Stimulated activated naive CD8-positive, alpha-beta T cell treated with anti-CD3 and anti-CD28 coated beads, Interleukin-15, amount 100 ng/mL, for 72 hours (primary cell): ENCODE data around the gene ATP5MG.
"Not testable (repeated sequence)": the region's sequence is repeated elsewhere in the genome, so short reads cannot be mapped to it uniquely, and the experiment has no call there.

Experiments
- ATAC-seq: fragments of 150-1000 bp; cut with Tn5 transposase; 2 replicates; pipeline ENCODE4 v1.10.0; 2021; ENCODE audit warnings: mild to moderate bottlenecking, moderate library complexity
- DNase-seq, 2 donors: peaks; one replicate each; pipeline ENCODE4 v3.0.0; 2021 to 2022
- H3K27ac Mint-ChIP-seq, 2 donors: one replicate each; pipeline ENCODE4 v1.8.0; 2022; ENCODE audit warnings: mild to moderate bottlenecking in 2 of 2, mixed read lengths in 2 of 2, moderate library complexity in 2 of 2
- H3K27me3 Mint-ChIP-seq: one replicate; pipeline ENCODE4 v1.8.0; 2022; ENCODE audit warnings: mixed read lengths
- H3K4me1 Mint-ChIP-seq: one replicate; pipeline ENCODE4 v1.8.0; 2022; ENCODE audit warnings: mild to moderate bottlenecking, mixed read lengths
- H3K4me3 Mint-ChIP-seq, 2 donors: one replicate each; pipeline ENCODE4 v1.8.0; 2022; ENCODE audit warnings: mild to moderate bottlenecking in 2 of 2, mixed read lengths in 2 of 2, moderate library complexity in 1 of 2
- H3K9me3 Mint-ChIP-seq, 2 donors: one replicate each; pipeline ENCODE4 v1.8.0; 2022; ENCODE audit warnings: mixed read lengths in 2 of 2

Gene ATP5MG

GRCh38 chr11:118396097-118396501, 5.3 kb upstream of the ATP5MG start:
- peaks cover 56% of the 10 kb centered on the region for H3K4me1 Mint-ChIP-seq
- ATAC-seq (no peak), DNase-seq (peak in 1 of 2 donors; percentile 11)
- no peaks in the 10 kb centered on the region for H3K9me3 Mint-ChIP-seq
- peak overlapping the region; percentile 49 for H3K4me3 Mint-ChIP-seq
- H3K27me3 Mint-ChIP-seq, result no peaks in the 10 kb centered on the region
- peak overlapping the region; percentile 95 to 96 for H3K27ac Mint-ChIP-seq

- Mint-ChIP-seq H3K9me3 (no peaks in the 10 kb centered on the region), H3K4me3 (no peak overlapping the region), H3K27ac (peak overlapping the region; percentile 69 to 96), H3K4me1 (peaks cover 60% of the 10 kb centered on the region), H3K27me3 (no peaks in the 10 kb centered on the region)
- no peak for ATAC-seq
- no peak for DNase-seq
Observed at GRCh38 chr11:118397448-118397847, 4.0 kb upstream of the ATP5MG start.

- Mint-ChIP-seq H3K27ac (peak overlapping the region; percentile 100), H3K9me3 (no peaks in the 10 kb centered on the region), H3K4me3 (peak overlapping the region; percentile 91 to 98), H3K27me3 (no peaks in the 10 kb centered on the region), H3K4me1 (peaks cover 69% of the 10 kb centered on the region)
- ATAC-seq (peak; percentile 95), DNase-seq (peak; percentile 38 to 69)
Observed at GRCh38 chr11:118398791-118399559, 2.4 kb upstream of the ATP5MG start.

- Mint-ChIP-seq H3K27me3 (no peaks in the 10 kb centered on the region), H3K4me3 (peak overlapping the region; percentile 91 to 98), H3K9me3 (no peaks in the 10 kb centered on the region), H3K4me1 (peaks cover 81% of the 10 kb centered on the region), H3K27ac (peak overlapping the region; percentile 100)
- DNase-seq, result no peak
- no peak for ATAC-seq
Observed at GRCh38 chr11:118401880-118402590, 629 bp downstream of the ATP5MG start.

- not testable (repeated sequence) for H3K9me3 Mint-ChIP-seq, DNase-seq, ATAC-seq, H3K27me3 Mint-ChIP-seq
- Mint-ChIP-seq H3K27ac (peak overlapping the region; percentile 79 to 91), H3K4me1 (peaks cover 77% of the 10 kb centered on the region), H3K4me3 (peak overlapping the region; percentile 91 to 98)
Observed at GRCh38 chr11:118402594-118402993, 1.2 kb downstream of the ATP5MG start.

- no peaks in the 10 kb centered on the region for H3K9me3 Mint-ChIP-seq
- DNase-seq (no peak), ATAC-seq (no peak)
- peak overlapping the region in 1 of 2 donors; percentile 41 for H3K27ac Mint-ChIP-seq
- no peaks in the 10 kb centered on the region for H3K27me3 Mint-ChIP-seq
- no peak overlapping the region for H3K4me3 Mint-ChIP-seq
- peaks cover 55% of the 10 kb centered on the region for H3K4me1 Mint-ChIP-seq
Observed at GRCh38 chr11:118406599-118407166, 5.3 kb downstream of the ATP5MG start.

- no peaks in the 10 kb centered on the region for H3K9me3 Mint-ChIP-seq
- H3K4me3 Mint-ChIP-seq, result no peak overlapping the region
- no peak for ATAC-seq
- H3K27me3 Mint-ChIP-seq, result no peaks in the 10 kb centered on the region
- H3K27ac Mint-ChIP-seq, result peak overlapping the region in 1 of 2 donors; percentile 38
- DNase-seq, result no peak
- peaks cover 30% of the 10 kb centered on the region for H3K4me1 Mint-ChIP-seq
Observed at GRCh38 chr11:118410055-118410745, 8.8 kb downstream of the ATP5MG start.

- Mint-ChIP-seq H3K9me3 (no peaks in the 10 kb centered on the region), H3K4me3 (no peak overlapping the region), H3K27ac (no peak overlapping the region), H3K27me3 (no peaks in the 10 kb centered on the region), H3K4me1 (peaks cover 16% of the 10 kb centered on the region)
- DNase-seq (no peak), ATAC-seq (no peak)
Observed at GRCh38 chr11:118411530-118411929, 10.1 kb downstream of the ATP5MG start.

- H3K27me3 Mint-ChIP-seq, result no peaks in the 10 kb centered on the region
- H3K9me3 Mint-ChIP-seq, result no peaks in the 10 kb centered on the region
- peaks cover 7% of the 10 kb centered on the region for H3K4me1 Mint-ChIP-seq
- ATAC-seq (no peak), DNase-seq (no peak)
- H3K4me3 Mint-ChIP-seq, result no peak overlapping the region
- H3K27ac Mint-ChIP-seq, result peak overlapping the region in 1 of 2 donors; percentile 57
Observed at GRCh38 chr11:118412921-118413320, 11.5 kb downstream of the ATP5MG start.

- Mint-ChIP-seq H3K4me3 (no peak overlapping the region), H3K27me3 (no peaks in the 10 kb centered on the region), H3K9me3 (no peaks in the 10 kb centered on the region), H3K4me1 (no peaks in the 10 kb centered on the region), H3K27ac (no peak overlapping the region)
- ATAC-seq (no peak), DNase-seq (no peak)
Observed at GRCh38 chr11:118415062-118415738, 13.8 kb downstream of the ATP5MG start.

GRCh38 chr11:118415739-118416068, 14.3 kb downstream of the ATP5MG start:
- H3K4me1 Mint-ChIP-seq, result no peaks in the 10 kb centered on the region
- H3K27me3 Mint-ChIP-seq, result no peaks in the 10 kb centered on the region
- no peaks in the 10 kb centered on the region for H3K9me3 Mint-ChIP-seq
- H3K27ac Mint-ChIP-seq, result no peak overlapping the region
- DNase-seq (no peak), ATAC-seq (peak; percentile 63)
- H3K4me3 Mint-ChIP-seq, result no peak overlapping the region

- DNase-seq, ATAC-seq, H3K4me1 Mint-ChIP-seq, H3K27ac Mint-ChIP-seq, H3K27me3 Mint-ChIP-seq, H3K4me3 Mint-ChIP-seq, H3K9me3 Mint-ChIP-seq: not testable (repeated sequence)
Observed at GRCh38 chr11:118416900-118417299, 15.5 kb downstream of the ATP5MG start.

GRCh38 chr11:118417801-118418200, 16.4 kb downstream of the ATP5MG start:
- DNase-seq, result no peak

GRCh38 chr11:118418766-118419165, 17.4 kb downstream of the ATP5MG start:
- ATAC-seq (no peak), DNase-seq (no peak)
- Mint-ChIP-seq H3K27ac (no peak overlapping the region), H3K4me3 (no peak overlapping the region), H3K4me1 (no peaks in the 10 kb centered on the region), H3K27me3 (no peaks in the 10 kb centered on the region), H3K9me3 (no peaks in the 10 kb centered on the region)

More at GRCh38 chr11:118417801-118418200, 16.4 kb downstream of the ATP5MG start:
- ATAC-seq, result no peak
- Mint-ChIP-seq H3K4me1 (no peaks in the 10 kb centered on the region), H3K27ac (no peak overlapping the region), H3K4me3 (no peak overlapping the region), H3K9me3 (no peaks in the 10 kb centered on the region), H3K27me3 (no peaks in the 10 kb centered on the region)

- Mint-ChIP-seq H3K4me1 (peaks cover 7% of the 10 kb centered on the region), H3K27ac (no peak overlapping the region)
- ATAC-seq, result no peak
Observed at GRCh38 chr11:118427707-118428106, 26.3 kb downstream of the ATP5MG start.

More at GRCh38 chr11:118427707-118428106, 26.3 kb downstream of the ATP5MG start:
- no peaks in the 10 kb centered on the region for H3K9me3 Mint-ChIP-seq
- no peaks in the 10 kb centered on the region for H3K27me3 Mint-ChIP-seq
- no peak overlapping the region for H3K4me3 Mint-ChIP-seq
- DNase-seq, result no peak
